Upper lobe of left lung (tissue), 4 donors: ENCODE measurements around the gene SLC8A3.

Source experiments
- CTCF ChIP-seq, 6 experiments: fragments of 450-650 bp in 4 of 6; fragments of 200-600 bp in 2 of 6; sonication (generic) in 2 of 6; IDR thresholded peaks; one replicate each; pipeline ENCODE4 v1.5.1; 2016 to 2019; ENCODE audit warnings: antibody characterized with exemption in 6 of 6
- POLR2A ChIP-seq, 4 donors: fragments of 450-650 bp; IDR thresholded peaks; one replicate each; pipeline ENCODE4 v1.5.1; 2016 to 2017; ENCODE audit warnings: antibody characterized with exemption in 4 of 4, mild to moderate bottlenecking in 2 of 4

- no peak for TF ChIP-seq CTCF (IDR thresholded peaks at IDR 0.05)
- no peak for TF ChIP-seq POLR2A (IDR thresholded peaks at IDR 0.05)
These were observed 11.5 kb downstream of the SLC8A3 start for GRCh38 chr14:70177081-70177800.
